NB4 (cell line): ENCODE results near the gene PPME1.

Experiments used
- DNase-seq: peaks from one replicate; pipeline ENCODE4 v3.0.0; 2010; ENCODE audit warnings: low read depth
- H3K4me3 ChIP-seq: one replicate; pipeline ENCODE4 v1.5.1; 2011; ENCODE audit warnings: mild to moderate bottlenecking, low read depth, low read length, moderate library complexity
- MYC ChIP-seq: IDR thresholded peaks from 2 replicates; pipeline ENCODE4 v1.6.1; 2011; ENCODE audit warnings: low read depth, low read length
- POLR2A ChIP-seq: IDR thresholded peaks from 2 replicates; pipeline ENCODE4 v1.6.1; 2011; ENCODE audit warnings: mild to moderate bottlenecking; ENCODE audit not compliant: insufficient read length; ENCODE audit errors: extremely low read depth
- TF ChIP-seq, protein P1 (sequence below): IDR thresholded peaks from one replicate; pipeline ENCODE4 v1.5.1; 2012; ENCODE audit warnings: low read depth, low read length
- TF ChIP-seq, protein P2 (sequence below): IDR thresholded peaks from 2 replicates; pipeline ENCODE4 v1.6.1; 2011; ENCODE audit warnings: low read depth, low read length

PPME1 gene

DNA sequence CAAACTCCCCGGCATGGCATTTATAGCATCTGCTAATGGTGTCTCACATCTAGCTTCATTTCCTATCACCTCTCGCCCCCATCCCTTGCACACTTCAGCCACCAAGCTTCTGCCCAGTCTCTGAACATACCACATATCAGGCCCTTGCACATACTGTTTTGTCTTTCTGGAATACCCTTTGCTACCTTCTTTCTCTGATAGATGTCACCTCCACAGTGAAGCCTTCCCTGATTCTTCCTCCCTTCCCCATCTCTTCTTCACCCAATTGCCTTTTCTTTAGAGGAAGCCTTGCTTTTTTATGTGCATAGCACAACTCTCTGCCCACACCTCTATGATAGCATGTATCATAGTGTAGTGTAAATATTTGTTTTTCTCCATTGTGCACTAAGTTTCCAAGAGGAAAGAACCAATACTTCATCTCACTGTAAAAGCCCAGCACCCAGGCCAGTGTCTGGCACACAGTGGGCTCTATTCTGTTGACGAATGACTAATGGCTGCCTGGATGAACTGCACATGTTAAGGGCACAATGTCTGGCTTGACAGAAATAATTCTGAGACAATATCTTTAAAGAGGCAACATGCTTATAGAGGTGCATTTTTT is 112.6 kb downstream of the PPME1 start:
- TF ChIP-seq, protein P1, sequence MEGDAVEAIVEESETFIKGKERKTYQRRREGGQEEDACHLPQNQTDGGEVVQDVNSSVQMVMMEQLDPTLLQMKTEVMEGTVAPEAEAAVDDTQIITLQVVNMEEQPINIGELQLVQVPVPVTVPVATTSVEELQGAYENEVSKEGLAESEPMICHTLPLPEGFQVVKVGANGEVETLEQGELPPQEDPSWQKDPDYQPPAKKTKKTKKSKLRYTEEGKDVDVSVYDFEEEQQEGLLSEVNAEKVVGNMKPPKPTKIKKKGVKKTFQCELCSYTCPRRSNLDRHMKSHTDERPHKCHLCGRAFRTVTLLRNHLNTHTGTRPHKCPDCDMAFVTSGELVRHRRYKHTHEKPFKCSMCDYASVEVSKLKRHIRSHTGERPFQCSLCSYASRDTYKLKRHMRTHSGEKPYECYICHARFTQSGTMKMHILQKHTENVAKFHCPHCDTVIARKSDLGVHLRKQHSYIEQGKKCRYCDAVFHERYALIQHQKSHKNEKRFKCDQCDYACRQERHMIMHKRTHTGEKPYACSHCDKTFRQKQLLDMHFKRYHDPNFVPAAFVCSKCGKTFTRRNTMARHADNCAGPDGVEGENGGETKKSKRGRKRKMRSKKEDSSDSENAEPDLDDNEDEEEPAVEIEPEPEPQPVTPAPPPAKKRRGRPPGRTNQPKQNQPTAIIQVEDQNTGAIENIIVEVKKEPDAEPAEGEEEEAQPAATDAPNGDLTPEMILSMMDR: no peak
- TF ChIP-seq POLR2A (no peak), MYC (no peak)
- TF ChIP-seq, protein P2, sequence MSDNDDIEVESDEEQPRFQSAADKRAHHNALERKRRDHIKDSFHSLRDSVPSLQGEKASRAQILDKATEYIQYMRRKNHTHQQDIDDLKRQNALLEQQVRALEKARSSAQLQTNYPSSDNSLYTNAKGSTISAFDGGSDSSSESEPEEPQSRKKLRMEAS: no peak
- no peak overlapping the region for H3K4me3 ChIP-seq
- DNase-seq: no peak

DNA sequence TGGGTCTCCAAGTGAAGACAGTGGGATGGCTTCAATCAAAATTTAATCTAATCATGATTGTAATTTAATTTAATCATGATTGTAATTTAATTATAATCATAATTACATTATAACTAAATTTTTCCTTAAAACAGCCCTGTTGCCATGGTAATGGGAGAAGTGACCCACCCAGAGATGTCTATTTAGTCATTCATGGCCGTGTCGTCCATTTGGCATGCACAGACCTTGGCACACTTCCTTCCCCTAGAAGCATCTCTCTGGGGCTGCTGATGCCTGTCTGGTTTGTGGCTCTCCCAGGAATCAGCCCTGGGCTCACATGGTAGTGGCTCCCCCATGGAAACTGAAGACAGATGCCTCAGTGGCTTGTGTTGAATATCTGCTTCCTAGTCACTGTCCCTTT is 113.4 kb downstream of the PPME1 start:
- DNase-seq: no peak
- TF ChIP-seq, protein P2: no peak
- TF ChIP-seq MYC: no peak
- TF ChIP-seq, protein P1: no peak
- no peak for TF ChIP-seq POLR2A
- no peak overlapping the region for H3K4me3 ChIP-seq

DNA sequence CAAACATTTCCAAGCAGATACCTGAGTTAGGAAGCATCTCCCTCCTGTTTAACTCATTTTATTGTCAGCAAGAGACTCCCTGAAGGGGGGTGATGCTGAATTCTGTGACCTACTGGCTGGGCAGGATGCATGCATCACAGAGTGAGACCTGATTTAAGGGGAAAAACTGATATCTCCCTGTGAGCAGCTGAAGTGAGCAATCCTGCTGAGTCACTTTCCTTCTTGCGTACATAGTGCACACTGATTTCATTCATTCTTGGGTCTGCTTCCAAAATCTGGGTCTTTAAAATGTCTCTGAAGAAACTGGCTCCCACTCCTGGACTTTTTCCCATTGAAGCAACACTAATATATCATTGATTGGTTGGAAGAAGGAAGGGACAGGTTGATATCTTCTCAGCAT is 117.1 kb downstream of the PPME1 start:
- peak; percentile 16 for DNase-seq
- TF ChIP-seq, protein P1: no peak
- no peak for TF ChIP-seq MYC
- no peak for TF ChIP-seq POLR2A
- TF ChIP-seq, protein P2: no peak
- H3K4me3 ChIP-seq: no peak overlapping the region

DNA sequence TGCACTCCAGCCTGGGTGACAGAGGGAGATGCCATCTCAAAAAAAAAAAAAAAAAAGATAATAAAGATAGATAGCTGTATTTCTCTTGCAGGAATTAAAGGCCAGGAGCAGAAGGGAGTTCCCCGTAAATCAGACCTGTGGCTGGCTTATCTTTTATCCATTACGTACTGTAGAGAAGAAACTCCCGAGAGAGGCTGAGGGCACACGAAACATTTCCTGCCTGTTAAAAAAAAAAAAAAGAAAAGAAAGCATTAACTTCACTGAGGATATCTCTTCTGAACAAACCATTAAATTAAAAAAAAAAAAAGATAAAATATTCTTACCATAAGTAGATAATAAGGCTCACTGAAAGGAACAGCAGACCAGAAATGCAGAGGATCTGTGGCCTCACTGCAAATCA is 117.8 kb downstream of the PPME1 start:
- TF ChIP-seq, protein P2: no peak
- TF ChIP-seq, protein P1: no peak
- no peak for TF ChIP-seq MYC
- TF ChIP-seq POLR2A: no peak
- no peak for DNase-seq
- no peak overlapping the region for H3K4me3 ChIP-seq

DNA sequence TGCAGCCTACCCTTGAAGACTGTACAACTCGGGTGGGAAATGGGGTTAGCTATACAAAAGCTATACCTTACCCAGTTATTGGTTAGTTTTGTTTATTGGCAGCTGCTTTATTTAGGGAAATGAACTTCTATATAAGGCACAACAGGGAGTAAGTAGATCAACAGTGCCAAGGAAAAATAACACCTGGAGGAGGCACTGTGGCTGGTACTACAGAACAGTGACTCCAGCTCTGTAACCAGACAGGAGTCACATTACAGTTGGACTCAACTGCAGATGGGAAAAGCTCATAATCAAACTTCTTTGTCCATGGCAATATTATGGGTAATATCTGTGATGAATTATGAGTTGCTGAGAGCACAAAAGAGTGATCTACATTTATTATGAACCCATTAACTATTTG is 126.4 kb downstream of the PPME1 start:
- no peak overlapping the region for H3K4me3 ChIP-seq
- DNase-seq: no peak

More for the DNA sequence above, 126.4 kb downstream of the PPME1 start:
- TF ChIP-seq MYC (no peak), POLR2A (no peak)
- TF ChIP-seq, protein P2: no peak
- TF ChIP-seq, protein P1: no peak
